Gastroesophageal sphincter (tissue), 3 donors: ENCODE data around the gene HIP1.

Experiments used
- CTCF ChIP-seq, 4 experiments: fragments of 200-600 bp in 2 of 4; fragments of 450-650 bp in 2 of 4; sonication (generic) in 1 of 4; IDR thresholded peaks; one replicate each; pipeline ENCODE4 v1.5.1; 2017 to 2019; ENCODE audit warnings: antibody characterized with exemption in 4 of 4, mild to moderate bottlenecking in 2 of 4, moderate library complexity in 2 of 4
- POLR2A ChIP-seq, 2 donors: fragments of 450-650 bp; IDR thresholded peaks; one replicate each; pipeline ENCODE4 v1.6.1; 2017; ENCODE audit warnings: antibody characterized with exemption in 2 of 2, mild to moderate bottlenecking in 2 of 2, moderate library complexity in 1 of 2

- TF ChIP-seq CTCF (IDR thresholded peaks at IDR 0.05) (no peak), POLR2A (IDR thresholded peaks at IDR 0.05) (no peak)
Measured at GRCh38 chr7:75721426-75721825, 17.3 kb downstream of the HIP1 start.
